D341Med (cell line): Measurements from ENCODE around the gene TAC3.
"Not testable (repeated sequence)": the region's sequence is repeated elsewhere in the genome, so short reads cannot be mapped to it uniquely, and the experiment has no call there.

Experiments used
- DNase-seq: peaks from one replicate; pipeline ENCODE4 v3.0.0; 2012; ENCODE audit warnings: low spot score

The TAC3 gene

DNA sequence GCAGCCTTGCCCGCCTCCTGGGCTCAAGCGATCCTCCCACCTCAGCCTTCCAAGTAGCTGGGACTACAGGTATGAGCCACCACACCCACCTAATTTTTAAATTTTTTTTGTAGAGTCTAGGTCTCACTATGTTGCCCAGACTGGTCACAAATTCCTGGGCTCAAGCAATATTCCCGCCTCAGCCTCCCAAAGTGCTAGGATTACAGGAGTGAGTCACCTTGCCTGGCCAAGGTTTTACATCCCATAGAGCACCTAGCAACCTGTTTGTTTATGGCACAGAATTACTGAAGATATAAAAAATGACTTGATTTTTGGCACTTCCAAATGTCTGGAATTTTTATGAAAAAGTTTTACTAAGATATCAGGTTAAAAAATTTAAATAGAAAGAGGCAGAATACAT lies 17.1 kb upstream of the TAC3 start:
- no peak for DNase-seq

DNA sequence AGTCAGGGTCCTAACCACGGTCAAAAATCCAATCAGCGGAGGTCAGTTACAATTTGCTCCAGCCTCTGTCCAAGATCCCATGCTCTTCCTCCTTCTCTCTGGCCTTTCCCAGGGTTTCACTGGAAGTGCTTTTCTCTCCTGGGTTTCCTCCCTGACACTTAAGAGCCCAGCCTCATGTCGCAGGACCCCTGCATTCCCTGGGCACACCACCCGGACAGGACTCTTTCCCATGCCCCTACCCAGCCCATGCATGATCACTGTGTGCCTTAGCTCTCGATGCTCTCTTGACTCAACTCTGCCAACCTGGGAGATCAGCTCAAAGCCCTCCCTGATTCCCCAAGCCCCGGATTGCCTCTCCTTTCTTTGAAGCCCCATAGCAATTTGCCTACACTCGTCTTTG lies 15.5 kb upstream of the TAC3 start:
- DNase-seq = no peak

DNA sequence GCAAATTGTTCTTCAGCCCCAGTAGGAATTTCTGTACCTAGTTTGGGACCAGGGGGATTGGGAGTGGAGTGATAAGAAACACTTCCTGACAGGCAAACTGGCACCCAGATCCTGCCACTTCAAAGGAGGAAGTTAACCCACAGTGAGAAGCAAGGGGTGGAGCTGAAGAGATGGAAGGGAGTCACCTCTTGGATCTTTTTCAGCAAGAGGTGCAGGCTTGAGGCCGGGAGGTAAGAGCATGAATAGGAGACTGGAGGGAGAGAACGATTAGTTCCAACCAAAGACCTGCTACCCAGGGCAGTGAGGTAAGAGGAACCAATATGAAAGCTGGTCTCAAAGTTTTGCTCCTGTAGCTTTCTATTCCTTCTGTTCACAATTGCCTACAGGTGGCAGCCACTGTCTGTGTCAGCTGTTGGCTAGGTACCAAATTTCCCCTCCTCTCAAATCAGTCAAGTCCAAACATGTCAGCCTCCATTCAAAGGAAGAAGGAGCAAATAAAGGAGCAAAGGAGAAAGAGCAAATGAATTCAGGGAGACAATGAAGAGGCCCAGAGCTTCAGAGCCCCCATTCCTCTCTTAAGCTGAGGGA lies 14.9 kb upstream of the TAC3 start:
- DNase-seq = no peak

DNA sequence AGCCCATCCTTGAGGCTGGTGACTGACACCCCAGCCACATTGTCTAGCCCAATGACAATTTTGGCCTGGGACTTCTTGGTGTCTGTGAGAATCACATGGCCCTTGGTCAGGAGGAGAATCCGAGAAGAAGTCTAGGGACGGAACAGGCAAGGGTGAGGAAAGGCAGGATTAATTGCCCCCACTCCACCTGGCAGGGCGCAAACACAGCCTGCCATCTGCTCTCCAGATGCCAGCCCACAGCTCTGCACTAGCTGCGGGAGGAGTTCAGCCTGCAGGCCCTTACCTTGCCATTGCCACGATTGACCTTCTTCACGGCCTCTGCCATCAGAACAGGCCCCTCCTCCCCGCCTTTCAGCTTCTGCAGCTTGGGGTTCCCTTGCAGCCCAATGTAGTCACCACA lies 13.1 kb upstream of the TAC3 start:
- peak; percentile 63 for DNase-seq

DNA sequence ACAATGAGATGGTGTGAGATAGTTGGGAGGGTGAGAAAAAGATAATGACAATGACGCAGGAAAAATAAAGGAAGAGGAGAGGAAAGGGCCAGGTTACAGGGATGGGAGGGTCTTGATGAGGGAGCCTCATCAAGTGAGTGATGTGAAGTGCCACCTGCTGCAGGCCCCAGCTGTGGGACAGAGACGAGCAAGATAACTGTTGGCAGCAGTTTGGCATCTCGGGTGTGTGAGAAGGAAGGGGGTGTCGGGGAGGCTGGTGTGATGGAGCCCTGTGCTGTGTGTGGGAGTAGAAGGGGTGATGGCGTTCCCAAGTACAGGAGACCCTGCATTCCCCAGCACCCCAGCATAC lies 11.4 kb upstream of the TAC3 start:
- no peak for DNase-seq

DNA sequence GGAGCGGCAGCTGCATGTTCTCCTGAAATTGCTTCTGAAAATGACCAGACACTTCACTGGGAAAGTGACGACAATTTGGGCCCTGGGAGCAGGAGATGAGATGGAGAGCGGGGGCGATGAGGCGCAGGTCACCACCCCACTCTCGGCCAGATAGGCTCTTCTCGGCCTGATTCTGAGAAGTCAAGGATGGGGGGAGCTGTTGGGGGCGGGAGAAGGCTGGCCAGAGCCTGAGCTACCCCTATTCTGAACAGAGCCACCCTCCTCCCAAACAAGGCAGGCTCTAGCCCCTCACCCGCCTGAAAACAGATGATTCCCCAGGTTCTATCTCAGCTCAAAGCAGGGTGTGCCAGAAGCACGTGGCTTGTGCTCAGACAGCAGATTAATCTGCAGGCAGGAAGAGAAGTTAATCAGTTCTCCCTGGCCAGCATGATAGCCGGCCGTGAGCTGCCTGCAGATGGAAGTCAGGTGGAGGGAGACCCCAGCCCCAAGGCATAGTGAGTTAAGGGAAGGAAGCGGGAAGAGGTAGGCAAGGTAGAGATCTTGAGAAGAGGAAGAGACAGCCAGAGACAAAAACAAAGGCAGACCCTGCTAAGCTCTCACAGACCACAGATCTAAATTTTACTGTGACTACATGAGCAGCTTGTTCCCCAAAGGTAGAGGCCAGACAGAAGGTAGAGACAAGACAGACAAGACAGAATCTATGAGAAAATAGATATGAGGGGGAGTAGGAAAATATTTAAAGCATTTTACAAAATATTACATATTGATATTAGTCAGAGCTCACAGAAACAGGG lies 10.9 kb upstream of the TAC3 start:
- DNase-seq = peak; percentile 62

DNA sequence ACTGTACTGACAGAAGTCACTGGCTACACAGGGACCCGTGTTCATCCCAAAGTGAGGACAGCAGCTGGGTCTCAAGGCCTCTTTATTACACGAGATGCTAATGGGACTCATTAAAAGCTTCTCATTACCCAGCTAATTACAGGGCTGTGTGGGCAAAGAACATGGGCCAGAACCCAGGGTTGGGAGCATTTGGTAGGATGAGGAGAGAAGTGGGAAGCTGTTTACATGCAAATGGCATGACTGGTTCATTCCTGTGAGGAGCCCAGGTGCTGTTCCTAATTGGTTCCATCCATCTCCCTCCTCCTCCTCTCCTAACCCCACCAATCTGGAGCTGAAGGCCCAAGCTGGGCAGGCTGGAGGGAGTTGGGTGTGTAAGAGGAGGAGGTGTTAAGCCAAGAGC lies 8.9 kb upstream of the TAC3 start:
- DNase-seq = no peak

DNA sequence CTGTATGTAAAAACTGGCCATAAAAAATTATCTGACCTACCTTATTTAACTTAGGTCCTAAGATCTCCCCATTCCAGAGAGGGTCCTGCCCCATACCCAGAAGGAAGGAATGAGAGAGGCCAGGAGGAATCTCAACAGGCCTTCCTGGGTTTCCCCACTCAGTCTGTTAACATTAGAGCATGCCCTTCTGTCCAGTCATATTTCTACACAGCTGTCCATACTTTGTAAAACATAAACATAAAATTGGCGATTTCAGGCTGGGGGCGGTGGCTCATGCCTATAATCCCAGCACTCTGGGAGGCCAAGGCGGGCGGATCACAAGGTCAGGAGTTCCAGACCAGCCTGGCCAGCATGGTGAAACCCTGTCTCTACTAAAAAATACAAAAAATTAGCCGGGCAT lies 6.0 kb upstream of the TAC3 start:
- DNase-seq = not testable (repeated sequence)

DNA sequence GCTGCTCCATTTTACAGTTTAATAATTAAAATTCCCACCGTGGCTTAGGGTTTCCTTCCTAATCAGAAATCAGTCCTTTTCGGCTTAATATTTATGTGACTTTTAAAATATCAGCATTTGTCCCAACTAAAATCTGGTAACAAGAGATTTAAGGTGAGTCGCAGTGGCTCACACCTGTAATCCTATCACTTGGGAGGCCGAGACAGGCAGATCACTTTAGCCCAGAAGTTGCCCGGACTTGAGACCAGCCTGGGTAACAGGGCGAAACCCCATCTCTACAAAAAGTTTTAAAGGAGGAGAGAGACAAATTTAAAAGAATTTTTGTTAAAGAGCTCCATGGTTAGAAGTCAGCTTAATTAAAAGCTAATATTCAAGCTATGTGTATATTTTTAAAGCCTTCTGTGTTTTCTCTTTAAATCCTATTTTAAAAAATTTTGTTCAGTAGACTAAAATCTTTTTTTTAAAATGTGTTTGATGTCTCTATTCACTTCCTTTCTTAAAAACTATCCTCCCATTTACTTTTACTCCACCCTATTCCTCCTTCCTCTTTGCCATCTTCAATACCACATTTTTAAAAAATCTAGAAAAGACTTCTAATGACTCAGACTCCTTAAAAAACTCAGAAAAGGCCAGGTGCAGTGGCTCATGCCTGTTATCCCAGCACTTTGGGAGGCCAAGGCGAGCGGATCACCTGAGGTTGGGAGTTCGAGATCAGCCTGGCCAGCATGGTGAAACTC lies 3.8 kb upstream of the TAC3 start:
- no peak for DNase-seq

DNA sequence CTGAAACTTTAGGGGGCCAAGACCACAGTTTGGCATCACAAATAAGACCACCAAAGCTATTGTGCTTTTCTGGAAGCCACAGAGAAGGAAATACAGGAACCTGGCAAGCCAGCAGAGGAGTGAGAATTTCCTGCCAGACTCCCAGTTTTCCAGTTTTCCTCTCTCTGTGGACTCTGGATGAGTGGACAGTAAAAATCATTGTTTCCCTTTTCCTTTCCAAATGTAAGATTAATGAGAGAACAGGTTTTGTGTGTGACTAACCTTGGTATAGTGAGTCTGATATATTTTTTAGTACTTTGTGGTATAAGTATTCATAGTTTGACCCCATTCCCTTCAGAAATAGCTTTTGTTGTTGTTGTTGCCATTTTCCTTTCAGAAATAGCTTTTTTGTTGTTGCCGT lies 2.6 kb upstream of the TAC3 start:
- no peak for DNase-seq

DNA sequence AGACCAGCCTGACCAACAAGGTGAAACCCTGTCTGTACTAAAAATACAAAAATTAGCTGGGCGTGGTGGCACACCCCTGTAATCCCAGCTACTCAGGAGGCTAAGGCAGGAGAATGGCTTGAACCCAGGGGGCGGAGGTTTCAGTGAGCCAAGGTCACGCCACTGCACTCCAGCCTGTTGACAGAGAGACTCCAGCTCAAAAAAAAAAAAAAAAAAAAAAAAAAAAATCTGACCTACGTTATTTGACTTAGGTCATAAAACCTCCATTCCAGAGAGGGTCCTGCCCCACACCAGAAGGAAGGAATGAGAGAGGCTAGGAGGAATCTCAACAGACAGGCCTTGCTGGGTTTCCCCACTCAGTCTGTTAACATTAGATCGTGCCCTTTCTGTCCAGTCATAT lies 2.0 kb upstream of the TAC3 start:
- not testable (repeated sequence) for DNase-seq

DNA sequence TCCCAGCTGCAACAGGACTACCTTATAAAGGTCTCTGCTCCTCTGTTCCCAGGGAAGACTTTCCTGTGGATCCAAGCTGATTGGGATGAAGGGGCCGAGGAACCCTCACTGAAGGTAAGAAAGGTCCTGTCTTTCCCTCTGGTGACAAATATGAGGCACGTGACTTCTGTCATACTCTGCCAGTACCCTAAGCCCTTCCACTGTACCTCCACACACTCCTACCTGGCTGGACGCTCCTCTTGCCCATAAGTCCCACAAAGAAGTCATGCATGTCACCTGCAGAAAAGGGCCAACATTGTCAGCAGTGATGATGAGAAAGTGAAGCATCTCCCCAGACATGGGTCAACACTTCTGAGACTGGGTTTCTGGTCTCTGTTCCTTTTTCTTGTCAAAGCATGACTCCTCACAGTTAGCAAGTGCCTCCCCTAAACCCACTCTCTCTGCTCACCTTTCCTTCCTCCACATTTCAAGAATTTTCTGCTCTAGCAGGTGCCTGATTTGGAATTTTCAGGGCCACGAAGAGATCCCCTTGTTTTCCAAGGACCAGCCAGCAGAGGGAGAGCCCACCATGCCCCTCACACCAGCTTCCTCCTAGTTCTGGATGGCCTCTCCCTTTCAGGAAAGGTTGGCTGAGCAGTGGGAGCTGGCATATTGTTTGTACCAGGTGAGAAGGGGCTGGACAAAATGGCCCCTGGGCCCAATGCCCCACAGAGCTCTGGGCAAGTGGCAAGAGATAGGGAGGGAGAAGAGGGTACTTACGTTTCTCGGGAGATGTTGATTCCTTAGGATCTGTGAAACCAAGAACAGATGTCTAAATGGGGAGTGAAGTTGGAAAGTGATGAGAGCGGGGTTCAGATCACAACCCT lies 3.5 kb downstream of the TAC3 start:
- DNase-seq = no peak

DNA sequence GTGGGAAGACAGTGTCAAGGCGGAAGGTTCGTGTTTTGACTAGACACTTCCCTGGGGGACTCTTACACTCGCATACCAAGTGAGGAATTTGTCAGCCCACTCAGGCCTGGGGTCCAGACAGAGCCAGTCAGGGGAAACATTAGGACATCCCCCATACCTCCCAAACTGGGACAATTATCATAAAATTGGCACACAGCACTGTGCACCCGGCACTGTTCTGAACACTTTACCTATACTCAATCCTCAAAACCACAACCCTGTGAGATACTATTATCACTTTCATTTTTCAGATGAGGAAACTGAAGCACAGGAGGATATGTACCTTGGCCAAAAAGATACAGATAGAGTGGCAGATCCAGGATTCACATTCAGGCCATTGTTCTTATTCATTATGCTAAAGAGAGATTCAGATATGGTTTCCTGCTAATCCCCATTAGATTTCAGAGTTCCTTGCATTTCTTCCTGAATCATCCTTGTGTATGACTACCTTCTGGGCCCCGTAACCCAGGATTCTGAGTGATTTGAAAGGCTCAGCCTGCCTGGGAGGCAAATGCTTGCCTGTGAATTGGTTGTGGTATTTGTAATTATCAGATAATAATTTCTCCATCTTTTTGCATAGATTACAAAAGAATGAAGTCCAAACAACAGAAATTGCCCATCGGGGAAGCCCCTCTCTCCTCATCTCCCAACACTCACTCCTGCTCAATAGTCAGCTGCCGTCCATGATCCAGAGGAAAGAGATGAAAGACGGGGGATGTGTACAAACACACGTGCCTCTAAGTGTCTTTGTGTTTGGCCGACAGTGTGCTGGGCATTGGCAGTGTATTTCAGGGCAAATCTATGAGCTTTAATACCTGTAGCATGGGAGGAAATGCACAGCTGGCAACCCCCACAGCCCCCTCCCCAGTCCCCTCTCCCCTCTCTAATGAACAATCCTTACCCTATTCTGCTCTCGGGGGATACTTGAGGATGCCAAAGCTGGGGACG lies 4.6 kb downstream of the TAC3 start:
- no peak for DNase-seq

DNA sequence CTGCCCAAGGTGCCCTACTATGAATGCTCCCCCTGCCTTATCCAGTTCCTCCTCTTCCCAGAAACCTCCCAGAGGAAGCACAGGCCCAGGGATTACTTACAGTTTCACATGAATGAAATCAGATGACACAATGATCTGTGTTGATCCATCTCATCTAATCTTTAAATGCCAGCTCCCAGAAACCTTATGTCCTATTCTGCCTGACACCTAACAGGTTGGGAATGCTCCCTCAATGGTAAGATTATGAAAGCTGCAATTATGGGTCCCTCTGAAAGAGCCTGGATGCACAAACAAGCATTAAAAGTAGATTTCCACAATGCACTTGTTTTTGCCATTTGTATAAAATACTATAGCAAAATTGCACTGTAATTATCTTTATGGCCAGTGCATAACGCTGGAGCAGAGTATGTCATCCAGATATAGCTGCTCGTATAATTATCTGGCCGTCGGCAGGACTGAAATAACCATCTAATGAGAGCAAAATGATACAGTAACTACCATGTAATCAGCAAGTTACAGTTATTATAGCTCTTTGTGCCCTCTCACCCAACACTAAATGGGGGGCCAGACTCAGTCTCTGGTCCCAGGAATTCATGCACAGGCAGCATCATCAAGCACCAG lies 5.6 kb downstream of the TAC3 start:
- no peak for DNase-seq

DNA sequence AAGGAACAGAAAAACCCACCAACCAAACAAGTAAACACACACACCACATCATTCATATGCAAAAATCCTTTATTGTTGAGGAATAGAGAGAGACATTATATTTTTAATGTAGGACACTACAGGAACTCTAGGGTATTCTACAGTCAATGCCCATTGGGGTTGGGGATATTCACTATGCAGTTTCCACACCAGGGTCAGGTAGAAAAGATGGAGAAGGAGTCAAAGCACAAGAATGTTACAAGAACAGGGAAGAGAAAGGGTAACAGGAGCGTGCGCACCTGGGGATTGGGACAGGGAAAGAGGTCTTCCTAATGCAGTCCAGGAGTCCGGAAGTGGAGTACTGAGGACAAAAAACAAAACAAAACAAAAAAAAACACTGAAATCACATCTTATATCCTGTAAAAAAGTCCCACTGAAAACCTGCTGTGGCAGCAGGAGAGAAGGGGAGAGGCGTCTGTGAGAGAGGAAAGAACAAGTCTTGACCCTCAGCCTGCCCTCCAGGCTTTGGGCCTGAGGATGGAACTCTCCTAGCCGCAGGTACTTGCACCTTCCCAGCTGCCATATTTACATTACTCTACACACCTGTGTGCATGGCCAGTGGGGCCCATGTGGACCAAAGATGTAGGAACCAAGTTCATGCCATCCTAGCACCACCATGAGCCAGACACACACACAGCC lies 6.2 kb downstream of the TAC3 start:
- DNase-seq = no peak

DNA sequence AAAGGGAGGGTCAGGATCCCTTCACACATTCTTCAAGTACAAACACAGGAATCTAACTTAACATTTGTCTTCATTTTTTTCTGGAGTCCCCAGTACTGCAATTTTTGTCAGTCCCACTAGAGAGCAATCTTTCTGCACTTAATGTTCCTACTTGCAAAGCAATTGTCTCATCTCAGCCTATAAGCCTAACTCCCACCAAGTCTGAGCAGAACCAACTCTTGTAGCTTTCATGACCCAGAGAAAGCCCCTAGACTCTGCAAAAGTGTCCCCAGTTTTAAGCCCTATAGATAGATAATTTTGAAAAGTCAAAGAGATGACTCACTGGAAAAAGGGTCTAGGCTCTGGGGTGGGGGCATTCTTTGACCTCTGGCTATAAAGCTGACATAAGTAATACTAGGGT lies 8.2 kb downstream of the TAC3 start:
- peak; percentile 68 for DNase-seq

DNA sequence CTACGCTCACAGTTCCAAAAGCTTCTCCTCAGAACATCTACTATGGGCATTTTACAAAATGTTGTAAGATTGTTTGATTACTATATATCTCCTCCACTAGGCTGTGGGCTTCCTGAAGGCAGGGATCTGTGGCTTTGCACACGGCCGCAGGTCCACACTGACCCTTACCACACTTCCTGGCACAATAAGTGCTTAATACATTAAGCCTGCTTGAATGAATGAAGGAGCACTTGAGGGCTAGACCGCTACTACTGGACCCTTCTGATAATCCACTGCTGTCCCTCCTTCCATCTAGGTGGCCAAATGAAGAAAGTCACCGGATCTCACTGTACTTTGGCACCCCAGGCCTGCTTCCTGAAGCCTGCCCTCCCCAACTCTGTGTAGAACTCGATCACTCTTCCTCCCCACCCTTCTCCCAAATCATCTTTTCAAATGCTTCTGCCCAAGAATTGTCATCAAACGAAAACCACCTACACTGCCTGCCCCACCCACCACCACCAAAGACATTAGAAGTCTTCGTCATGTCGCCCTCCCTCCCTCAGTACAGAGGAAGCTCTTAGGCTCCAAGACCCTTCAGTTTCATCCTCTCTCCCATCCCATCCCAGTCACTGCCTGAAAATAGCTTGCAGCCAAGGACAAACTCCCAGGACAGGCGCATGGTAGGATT lies 9.4 kb downstream of the TAC3 start:
- DNase-seq = no peak

DNA sequence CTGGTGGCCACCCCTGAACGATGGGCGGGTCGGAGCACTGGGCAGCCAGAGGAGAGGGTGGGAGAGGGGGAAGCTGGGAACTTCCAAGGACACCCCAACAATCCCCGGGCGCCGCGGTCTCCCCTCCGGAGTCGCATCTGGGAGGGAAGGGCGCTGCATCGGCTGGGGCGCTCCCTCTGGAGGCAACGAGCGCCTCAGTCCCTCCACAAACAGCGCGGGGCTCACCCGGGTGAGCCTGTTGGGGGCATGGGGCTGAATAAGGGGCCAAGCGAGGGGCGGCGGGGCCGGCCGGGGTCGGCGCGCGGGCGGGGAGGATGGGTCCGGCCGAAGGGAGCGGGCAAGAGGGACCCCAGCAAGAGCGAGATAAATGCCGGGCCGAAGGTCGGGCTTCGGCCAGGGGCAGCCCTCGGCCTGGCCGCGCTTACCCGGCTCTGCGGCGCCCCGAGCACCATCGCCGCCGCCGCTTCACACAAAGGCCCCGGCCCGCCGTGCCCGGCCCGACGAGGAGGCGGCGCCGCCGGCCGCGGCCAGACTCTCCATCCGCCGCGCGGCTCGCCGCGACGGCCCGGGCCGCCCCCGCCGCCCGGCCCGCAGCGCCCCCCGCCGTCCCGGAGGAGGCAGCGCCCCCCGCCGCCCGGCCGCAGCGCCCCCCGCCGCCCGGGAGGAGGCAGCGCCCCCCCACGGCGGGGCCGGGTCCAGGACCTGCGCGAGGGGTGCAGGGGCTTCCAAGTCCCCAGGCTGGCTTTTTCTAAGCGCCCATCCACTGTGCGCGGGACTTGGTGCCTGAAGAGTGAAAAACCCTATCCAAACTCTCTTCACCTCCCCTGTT lies 10.1 kb downstream of the TAC3 start, which contains the start of gene ZBTB39:
Gene ZBTB39 (minus strand): TSS at position 567 of the 829 bp plus-strand sequence. CDS start 1,629 bp downstream, outside the sequence.
- DNase-seq = peak; percentile 99

DNA sequence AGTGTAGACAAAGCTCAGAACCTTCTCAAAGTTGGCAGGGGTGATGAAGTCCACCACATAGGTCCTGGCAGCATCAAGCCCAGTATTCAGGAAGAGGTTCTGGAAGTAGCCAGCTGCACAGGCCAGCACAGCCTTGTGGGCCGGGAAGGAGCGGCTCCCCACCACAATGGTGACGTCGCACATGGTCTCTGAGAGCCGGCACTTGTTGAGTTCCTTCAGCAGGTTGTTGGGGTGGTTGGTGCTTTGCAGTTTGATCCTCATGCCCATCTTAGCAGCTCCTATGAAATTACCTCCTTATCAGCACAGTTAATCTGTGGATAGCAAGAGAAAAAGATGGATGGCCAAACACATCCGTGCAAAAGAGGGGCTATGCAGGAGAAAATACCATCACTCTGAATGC lies 11.7 kb downstream of the TAC3 start:
- DNase-seq = no peak
